ENCODE data around the gene APLP2.

DNA sequence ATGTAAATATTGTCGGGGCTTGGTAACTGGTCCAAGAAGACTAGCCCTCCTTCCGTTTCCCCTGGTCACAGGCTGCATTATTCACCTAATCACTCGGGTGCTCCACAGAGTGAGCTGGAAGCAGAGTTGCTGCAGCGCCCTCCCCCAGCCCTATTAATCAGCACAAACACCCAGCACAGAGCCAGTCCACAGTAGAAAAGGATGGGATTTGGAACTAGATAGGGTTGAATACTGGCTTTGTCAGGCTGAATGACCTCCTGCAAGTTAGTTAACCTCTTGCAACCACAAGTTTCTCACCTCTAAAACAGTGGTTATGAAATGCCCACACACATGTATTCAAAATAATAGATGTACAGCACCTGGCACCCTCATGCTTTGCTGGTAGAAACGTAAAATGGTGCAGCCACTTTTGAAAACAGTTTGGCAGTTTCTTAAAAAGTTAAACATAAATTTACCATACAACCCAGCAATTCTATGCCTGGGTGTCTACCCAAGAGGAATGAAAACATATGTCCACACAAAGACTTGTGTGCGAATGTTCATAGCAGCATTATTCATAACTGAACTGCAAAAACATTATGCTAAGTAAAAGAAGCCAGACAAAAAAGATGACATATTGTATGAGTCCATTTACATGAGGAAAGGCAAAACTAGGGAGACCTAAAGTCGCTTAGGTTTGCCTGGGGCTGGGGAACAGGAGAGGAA lies 31.7 kb upstream of the APLP2 start:
- TF ChIP-seq, protein P1, sequence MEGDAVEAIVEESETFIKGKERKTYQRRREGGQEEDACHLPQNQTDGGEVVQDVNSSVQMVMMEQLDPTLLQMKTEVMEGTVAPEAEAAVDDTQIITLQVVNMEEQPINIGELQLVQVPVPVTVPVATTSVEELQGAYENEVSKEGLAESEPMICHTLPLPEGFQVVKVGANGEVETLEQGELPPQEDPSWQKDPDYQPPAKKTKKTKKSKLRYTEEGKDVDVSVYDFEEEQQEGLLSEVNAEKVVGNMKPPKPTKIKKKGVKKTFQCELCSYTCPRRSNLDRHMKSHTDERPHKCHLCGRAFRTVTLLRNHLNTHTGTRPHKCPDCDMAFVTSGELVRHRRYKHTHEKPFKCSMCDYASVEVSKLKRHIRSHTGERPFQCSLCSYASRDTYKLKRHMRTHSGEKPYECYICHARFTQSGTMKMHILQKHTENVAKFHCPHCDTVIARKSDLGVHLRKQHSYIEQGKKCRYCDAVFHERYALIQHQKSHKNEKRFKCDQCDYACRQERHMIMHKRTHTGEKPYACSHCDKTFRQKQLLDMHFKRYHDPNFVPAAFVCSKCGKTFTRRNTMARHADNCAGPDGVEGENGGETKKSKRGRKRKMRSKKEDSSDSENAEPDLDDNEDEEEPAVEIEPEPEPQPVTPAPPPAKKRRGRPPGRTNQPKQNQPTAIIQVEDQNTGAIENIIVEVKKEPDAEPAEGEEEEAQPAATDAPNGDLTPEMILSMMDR (IDR thresholded peaks at IDR 0.05), result no peak
- no peak for TF ChIP-seq ZFX (IDR thresholded peaks at IDR 0.05; ENCODE audit: borderline replicate concordance)
